ENCODE data around the gene KANK3. TPM values are rescaled to one million over a fixed set of nuclear protein-coding genes. Genes with fewer than 3 reads are reported as not detected.
"Not testable (repeated sequence)": the region's sequence is repeated elsewhere in the genome, so short reads cannot be mapped to it uniquely, and the experiment has no call there.

Gene KANK3
- polyA plus RNA-seq, 1 donor from 2014 or later, result 2.8 TPM

- H3K4me2 ChIP-seq (ENCODE audit: low read length), result no peak overlapping the region
- no peaks in the 10 kb centered on the region for H4K20me1 ChIP-seq (ENCODE audit: insufficient read depth)
- H3K79me2 ChIP-seq (replicated peaks; ENCODE audit: insufficient read depth, low read length), result no peaks in the 10 kb centered on the region
- no peak overlapping the region for H3K9ac ChIP-seq (ENCODE audit: low read length)
- no peaks in the 10 kb centered on the region for H3F3A ChIP-seq (ENCODE audit: insufficient read depth, low read length, poor library complexity, severe bottlenecking)
- H3K27me3 ChIP-seq (ENCODE audit: insufficient read depth, low read depth, low read length), result no peaks in the 10 kb centered on the region
- no peak overlapping the region for H3K4me3 ChIP-seq (ENCODE audit: low read length)
- no peaks in the 10 kb centered on the region for H3K9me2 ChIP-seq (ENCODE audit: insufficient read depth, low read length)
- H3K27ac ChIP-seq (ENCODE audit: low read length), result no peak overlapping the region
- TF ChIP-seq RAD21 (conservative IDR thresholded peaks at IDR 0.05) (no peak), TAF1 (IDR thresholded peaks at IDR 0.05; ENCODE audit: low read depth) (no peak), SMC3 (conservative IDR thresholded peaks at IDR 0.05; ENCODE audit: poor library complexity) (no peak), CTCF (IDR thresholded peaks at IDR 0.05; ENCODE audit: poor library complexity, severe bottlenecking) (no peak), EP300 (conservative IDR thresholded peaks at IDR 0.05; ENCODE audit: poor library complexity, severe bottlenecking) (no peak), POLR2AphosphoS5 (IDR thresholded peaks at IDR 0.05) (no peak), EZH2 (IDR thresholded peaks at IDR 0.05; ENCODE audit: borderline replicate concordance, insufficient read depth, low read length, poor library complexity, severe bottlenecking) (no peak), MXI1 (conservative IDR thresholded peaks at IDR 0.05; ENCODE audit: poor library complexity, severe bottlenecking) (no peak), REST (IDR thresholded peaks at IDR 0.05; ENCODE audit: borderline replicate concordance) (no peak)
- H3K36me3 ChIP-seq (ENCODE audit: insufficient read depth, low read length), result no peaks in the 10 kb centered on the region
- no peaks in the 10 kb centered on the region for H3K9me3 ChIP-seq (ENCODE audit: low read length)
- H2AFZ ChIP-seq (ENCODE audit: low read depth, low read length), result no peak overlapping the region
Observed at GRCh38 chr19:8355631-8356402, 12.8 kb upstream of the KANK3 start.

- not testable (repeated sequence) for H3K9me2 ChIP-seq (ENCODE audit: insufficient read depth, low read length); H4K20me1 ChIP-seq (ENCODE audit: insufficient read depth); H3K4me2 ChIP-seq (ENCODE audit: low read length); H2AFZ ChIP-seq (ENCODE audit: low read depth, low read length); H3K79me2 ChIP-seq (replicated peaks; ENCODE audit: insufficient read depth, low read length); H3K36me3 ChIP-seq (ENCODE audit: insufficient read depth, low read length); H3K4me3 ChIP-seq (ENCODE audit: low read length); H3F3A ChIP-seq (ENCODE audit: insufficient read depth, low read length, poor library complexity, severe bottlenecking); H3K27me3 ChIP-seq (ENCODE audit: insufficient read depth, low read depth, low read length); H3K9me3 ChIP-seq (ENCODE audit: low read length); H3K9ac ChIP-seq (ENCODE audit: low read length); H3K27ac ChIP-seq (ENCODE audit: low read length)
Observed at GRCh38 chr19:8352845-8353244, 9.8 kb upstream of the KANK3 start.

Data from neural cell (in vitro differentiated cells).